ENCODE measurements around the gene SCN1A. TPM values are rescaled to one million over a fixed set of nuclear protein-coding genes. Genes with fewer than 3 reads are reported as not detected.

The SCN1A gene
- total and polyA plus RNA-seq, 2 experiments from 2014 or later, result under 0.01 TPM; not detected in 1

- H3K27ac ChIP-seq, result peak overlapping the region; percentile 84
- peaks cover 5% of the 10 kb centered on the region for H3K36me3 ChIP-seq
- H3K9me3 ChIP-seq (ENCODE audit: low read depth), result no peaks in the 10 kb centered on the region
- DNase-seq (ENCODE audit: low read depth in 1 of 2, low spot score in 1 of 2), result no peak
- peaks cover 5% of the 10 kb centered on the region for H3K4me1 ChIP-seq (ENCODE audit: low read depth)
- peak overlapping the region; percentile 55 for H3K4me3 ChIP-seq
- H3K27me3 ChIP-seq, result no peaks in the 10 kb centered on the region
- TF ChIP-seq CTCF (IDR thresholded peaks at IDR 0.05; ENCODE audit: low read depth, low read length), result no peak
Observed at GRCh38 chr2:165953306-165953654, 174.5 kb downstream of the SCN1A start.

GRCh38 chr2:165952741-165953211, 175.0 kb downstream of the SCN1A start:
- H3K9me3 ChIP-seq (ENCODE audit: low read depth), result no peaks in the 10 kb centered on the region
- DNase-seq (ENCODE audit: low read depth in 1 of 2, low spot score in 1 of 2), result peak in 1 of 2 donors; percentile 7
- peaks cover 5% of the 10 kb centered on the region for H3K4me1 ChIP-seq (ENCODE audit: low read depth)
- H3K4me3 ChIP-seq, result peak overlapping the region; percentile 55
- H3K27me3 ChIP-seq, result no peaks in the 10 kb centered on the region
- peak overlapping the region; percentile 84 for H3K27ac ChIP-seq
- H3K36me3 ChIP-seq, result peaks cover 8% of the 10 kb centered on the region
- no peak for TF ChIP-seq CTCF (IDR thresholded peaks at IDR 0.05; ENCODE audit: low read depth, low read length)

- Histone ChIP-seq H3K9me3 (ENCODE audit: low read depth) (no peaks in the 10 kb centered on the region), H3K27me3 (no peaks in the 10 kb centered on the region), H3K27ac (no peak overlapping the region), H3K4me3 (no peak overlapping the region), H3K36me3 (peaks cover 8% of the 10 kb centered on the region), H3K4me1 (ENCODE audit: low read depth) (peaks cover 5% of the 10 kb centered on the region)
- TF ChIP-seq CTCF (IDR thresholded peaks at IDR 0.05; ENCODE audit: low read depth, low read length), result no peak
- no peak for DNase-seq (ENCODE audit: low read depth in 1 of 2, low spot score in 1 of 2)
Observed at GRCh38 chr2:165952085-165952484, 175.7 kb downstream of the SCN1A start.

- no peak for TF ChIP-seq CTCF (IDR thresholded peaks at IDR 0.05; ENCODE audit: low read depth, low read length)
Observed at GRCh38 chr2:165950438-165950837, 177.4 kb downstream of the SCN1A start.

GRCh38 chr2:165941827-165942226, 186.0 kb downstream of the SCN1A start:
- H3K4me1 ChIP-seq (ENCODE audit: low read depth), result no peaks in the 10 kb centered on the region
- no peak overlapping the region for H3K4me3 ChIP-seq
- DNase-seq (ENCODE audit: low read depth in 1 of 2, low spot score in 1 of 2), result no peak
- H3K36me3 ChIP-seq, result peaks cover 42% of the 10 kb centered on the region
- TF ChIP-seq CTCF (IDR thresholded peaks at IDR 0.05; ENCODE audit: low read depth, low read length), result no peak
- H3K27ac ChIP-seq, result no peak overlapping the region
- no peaks in the 10 kb centered on the region for H3K9me3 ChIP-seq (ENCODE audit: low read depth)
- no peaks in the 10 kb centered on the region for H3K27me3 ChIP-seq

More at GRCh38 chr2:165950438-165950837, 177.4 kb downstream of the SCN1A start:
- no peak overlapping the region for H3K4me3 ChIP-seq
- H3K27me3 ChIP-seq, result no peaks in the 10 kb centered on the region
- no peak for DNase-seq (ENCODE audit: low read depth in 1 of 2, low spot score in 1 of 2)
- H3K9me3 ChIP-seq (ENCODE audit: low read depth), result no peaks in the 10 kb centered on the region
- peaks cover 5% of the 10 kb centered on the region for H3K4me1 ChIP-seq (ENCODE audit: low read depth)
- H3K36me3 ChIP-seq, result peaks cover 8% of the 10 kb centered on the region
- H3K27ac ChIP-seq, result no peak overlapping the region

GRCh38 chr2:165938237-165938636, 189.6 kb downstream of the SCN1A start:
- no peak for DNase-seq (ENCODE audit: low read depth in 1 of 2, low spot score in 1 of 2)
- TF ChIP-seq CTCF (IDR thresholded peaks at IDR 0.05; ENCODE audit: low read depth, low read length), result no peak
- no peaks in the 10 kb centered on the region for H3K4me1 ChIP-seq (ENCODE audit: low read depth)
- no peaks in the 10 kb centered on the region for H3K9me3 ChIP-seq (ENCODE audit: low read depth)
- H3K27ac ChIP-seq, result no peak overlapping the region
- no peak overlapping the region for H3K4me3 ChIP-seq
- no peaks in the 10 kb centered on the region for H3K27me3 ChIP-seq
- H3K36me3 ChIP-seq, result peaks cover 42% of the 10 kb centered on the region
